SK-N-SH treated with all-trans-retinoic acid at 6 μM for 48 hours (cell line): ENCODE results near the gene COL6A1.

Source experiments
- ATAC-seq: fragments of 200-7000 bp; cut with Tn5 transposase; 3 replicates; pipeline ENCODE4 v1.9.1; 2020; ENCODE audit warnings: mild to moderate bottlenecking, moderate library complexity
- ARNTL ChIP-seq: fragments of 450-650 bp; formaldehyde crosslinking; IDR thresholded peaks from 2 replicates; pipeline ENCODE4 v1.5.0; 2020; ENCODE audit warnings: low read depth, mild to moderate bottlenecking, moderate library complexity, borderline replicate concordance
- BACH2 ChIP-seq: fragments of 250-450 bp; sonication (Bioruptor Pico); IDR thresholded peaks from 2 replicates; pipeline ENCODE4 v1.9.0; 2021; ENCODE audit warnings: mild to moderate bottlenecking, borderline replicate concordance
- CSDC2 ChIP-seq: fragments of 250-450 bp; sonication (Bioruptor Pico); IDR thresholded peaks from 2 replicates; pipeline ENCODE4 v1.5.0; 2020; ENCODE audit warnings: mild to moderate bottlenecking, moderate library complexity
- ESRRG ChIP-seq: fragments of 250-450 bp; sonication (Bioruptor Pico); IDR thresholded peaks from 2 replicates; pipeline ENCODE4 v1.6.1; 2021; ENCODE audit warnings: mild to moderate bottlenecking
- GLIS3 ChIP-seq: fragments of 250-450 bp; sonication (Bioruptor Pico); IDR thresholded peaks from 2 replicates; pipeline ENCODE4 v1.5.0; 2020; ENCODE audit warnings: mild to moderate bottlenecking, moderate library complexity
- OSR1 ChIP-seq: fragments of 250-450 bp; sonication (Bioruptor Pico); IDR thresholded peaks from 2 replicates; pipeline ENCODE4 v1.8.0; 2022; ENCODE audit warnings: moderate library complexity, mild to moderate bottlenecking, inconsistent platforms
- PPARA ChIP-seq: fragments of 250-450 bp; sonication (Bioruptor Pico); IDR thresholded peaks from 2 replicates; pipeline ENCODE4 v1.5.0; 2020; ENCODE audit warnings: mild to moderate bottlenecking, borderline replicate concordance
- RARB ChIP-seq: fragments of 250-450 bp; sonication (Bioruptor Pico); IDR thresholded peaks from 2 replicates; pipeline ENCODE4 v1.8.0; 2021; ENCODE audit warnings: mild to moderate bottlenecking, moderate library complexity
- TCF4 ChIP-seq: fragments of 250-450 bp; sonication (Bioruptor Pico); IDR thresholded peaks from 2 replicates; pipeline ENCODE4 v1.8.0; 2021; ENCODE audit warnings: mild to moderate bottlenecking, moderate library complexity, borderline replicate concordance
- TOX ChIP-seq: fragments of 250-450 bp; sonication (Bioruptor Pico); IDR thresholded peaks from 2 replicates; pipeline ENCODE4 v1.8.0; 2021; ENCODE audit warnings: mild to moderate bottlenecking, moderate library complexity, borderline replicate concordance
- TSHZ2 ChIP-seq: fragments of 250-450 bp; sonication (Bioruptor Pico); IDR thresholded peaks from 2 replicates; pipeline ENCODE4 v1.5.0; 2020; ENCODE audit warnings: mild to moderate bottlenecking, moderate library complexity
- ZC3H10 ChIP-seq: fragments of 250-450 bp; sonication (Bioruptor Pico); IDR thresholded peaks from 2 replicates; pipeline ENCODE4 v1.5.1; 2021; ENCODE audit warnings: mild to moderate bottlenecking, moderate library complexity
- ZFP3 ChIP-seq: fragments of 250-450 bp; sonication (Bioruptor Pico); IDR thresholded peaks from 2 replicates; pipeline ENCODE4 v1.5.0; 2020; ENCODE audit warnings: mild to moderate bottlenecking, moderate library complexity
- ZFP30 ChIP-seq: fragments of 450-650 bp; formaldehyde crosslinking; IDR thresholded peaks from 2 replicates; pipeline ENCODE4 v1.5.0; 2022; ENCODE audit warnings: mild to moderate bottlenecking, moderate library complexity
- ZNF565 ChIP-seq: fragments of 450-650 bp; formaldehyde crosslinking; conservative IDR thresholded peaks from 2 replicates; pipeline ENCODE4 v1.5.0; 2020; ENCODE audit warnings: low read depth, mild to moderate bottlenecking, moderate library complexity
- ZNF70 ChIP-seq: fragments of 450-650 bp; formaldehyde crosslinking; IDR thresholded peaks from 2 replicates; pipeline ENCODE4 v1.5.0; 2020; ENCODE audit warnings: mild to moderate bottlenecking, moderate library complexity
- ZNF8 ChIP-seq: fragments of 450-650 bp; formaldehyde crosslinking; IDR thresholded peaks from 2 replicates; pipeline ENCODE4 v1.5.0; 2020; ENCODE audit warnings: mild to moderate bottlenecking, moderate library complexity
- TF ChIP-seq, protein P1 (sequence below): fragments of 250-450 bp; sonication (Bioruptor Pico); IDR thresholded peaks from 2 replicates; pipeline ENCODE4 v1.5.1; 2020; ENCODE audit warnings: low read depth, mild to moderate bottlenecking, moderate library complexity
- TF ChIP-seq, protein P2 (sequence below): fragments of 250-450 bp; sonication (Bioruptor Pico); IDR thresholded peaks from 2 replicates; pipeline ENCODE4 v1.8.0; 2020; ENCODE audit warnings: mild to moderate bottlenecking, moderate library complexity, borderline replicate concordance
- TF ChIP-seq, protein P3 (sequence below): fragments of 250-450 bp; sonication (Bioruptor Pico); IDR thresholded peaks from 2 replicates; pipeline ENCODE4 v1.8.0; 2021; ENCODE audit warnings: low read depth, mild to moderate bottlenecking, moderate library complexity, borderline replicate concordance

The COL6A1 gene

GRCh38 chr21:46011267-46011967 is 29.8 kb downstream of the COL6A1 start:
- no peak for TF ChIP-seq CSDC2 (CRISPR knock-in tag)
- no peak for ATAC-seq

GRCh38 chr21:46012154-46012553 is 30.6 kb downstream of the COL6A1 start:
- TF ChIP-seq, protein P1, sequence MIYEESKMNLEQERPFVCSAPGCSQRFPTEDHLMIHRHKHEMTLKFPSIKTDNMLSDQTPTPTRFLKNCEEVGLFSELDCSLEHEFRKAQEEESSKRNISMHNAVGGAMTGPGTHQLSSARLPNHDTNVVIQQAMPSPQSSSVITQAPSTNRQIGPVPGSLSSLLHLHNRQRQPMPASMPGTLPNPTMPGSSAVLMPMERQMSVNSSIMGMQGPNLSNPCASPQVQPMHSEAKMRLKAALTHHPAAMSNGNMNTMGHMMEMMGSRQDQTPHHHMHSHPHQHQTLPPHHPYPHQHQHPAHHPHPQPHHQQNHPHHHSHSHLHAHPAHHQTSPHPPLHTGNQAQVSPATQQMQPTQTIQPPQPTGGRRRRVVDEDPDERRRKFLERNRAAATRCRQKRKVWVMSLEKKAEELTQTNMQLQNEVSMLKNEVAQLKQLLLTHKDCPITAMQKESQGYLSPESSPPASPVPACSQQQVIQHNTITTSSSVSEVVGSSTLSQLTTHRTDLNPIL = no peak
- TF ChIP-seq OSR1 (CRISPR knock-in tag) = no peak
- TF ChIP-seq, all 23 proteins: peak for 0
- no peak for ATAC-seq

- no peak for ATAC-seq
- TF ChIP-seq, protein P2, sequence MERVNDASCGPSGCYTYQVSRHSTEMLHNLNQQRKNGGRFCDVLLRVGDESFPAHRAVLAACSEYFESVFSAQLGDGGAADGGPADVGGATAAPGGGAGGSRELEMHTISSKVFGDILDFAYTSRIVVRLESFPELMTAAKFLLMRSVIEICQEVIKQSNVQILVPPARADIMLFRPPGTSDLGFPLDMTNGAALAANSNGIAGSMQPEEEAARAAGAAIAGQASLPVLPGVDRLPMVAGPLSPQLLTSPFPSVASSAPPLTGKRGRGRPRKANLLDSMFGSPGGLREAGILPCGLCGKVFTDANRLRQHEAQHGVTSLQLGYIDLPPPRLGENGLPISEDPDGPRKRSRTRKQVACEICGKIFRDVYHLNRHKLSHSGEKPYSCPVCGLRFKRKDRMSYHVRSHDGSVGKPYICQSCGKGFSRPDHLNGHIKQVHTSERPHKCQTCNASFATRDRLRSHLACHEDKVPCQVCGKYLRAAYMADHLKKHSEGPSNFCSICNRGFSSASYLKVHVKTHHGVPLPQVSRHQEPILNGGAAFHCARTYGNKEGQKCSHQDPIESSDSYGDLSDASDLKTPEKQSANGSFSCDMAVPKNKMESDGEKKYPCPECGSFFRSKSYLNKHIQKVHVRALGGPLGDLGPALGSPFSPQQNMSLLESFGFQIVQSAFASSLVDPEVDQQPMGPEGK (CRISPR knock-in tag) = no peak
- no peak for TF ChIP-seq GLIS3 (CRISPR knock-in tag)
- TF ChIP-seq ESRRG = no peak
- TF ChIP-seq CSDC2 (CRISPR knock-in tag) = no peak
- no peak for TF ChIP-seq RARB (CRISPR knock-in tag)
- TF ChIP-seq, protein P3, sequence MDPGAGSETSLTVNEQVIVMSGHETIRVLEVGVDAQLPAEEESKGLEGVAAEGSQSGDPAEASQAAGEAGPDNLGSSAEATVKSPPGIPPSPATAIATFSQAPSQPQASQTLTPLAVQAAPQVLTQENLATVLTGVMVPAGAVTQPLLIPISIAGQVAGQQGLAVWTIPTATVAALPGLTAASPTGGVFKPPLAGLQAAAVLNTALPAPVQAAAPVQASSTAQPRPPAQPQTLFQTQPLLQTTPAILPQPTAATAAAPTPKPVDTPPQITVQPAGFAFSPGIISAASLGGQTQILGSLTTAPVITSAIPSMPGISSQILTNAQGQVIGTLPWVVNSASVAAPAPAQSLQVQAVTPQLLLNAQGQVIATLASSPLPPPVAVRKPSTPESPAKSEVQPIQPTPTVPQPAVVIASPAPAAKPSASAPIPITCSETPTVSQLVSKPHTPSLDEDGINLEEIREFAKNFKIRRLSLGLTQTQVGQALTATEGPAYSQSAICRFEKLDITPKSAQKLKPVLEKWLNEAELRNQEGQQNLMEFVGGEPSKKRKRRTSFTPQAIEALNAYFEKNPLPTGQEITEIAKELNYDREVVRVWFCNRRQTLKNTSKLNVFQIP (CRISPR knock-in tag) = no peak
- no peak for TF ChIP-seq OSR1 (CRISPR knock-in tag)
- no peak for TF ChIP-seq BACH2
- no peak for TF ChIP-seq ZC3H10
Observed at GRCh38 chr21:46014828-46015227, 33.3 kb downstream of the COL6A1 start.

GRCh38 chr21:46017148-46017547 is 35.6 kb downstream of the COL6A1 start:
- TF ChIP-seq PPARA (CRISPR knock-in tag) (no peak), OSR1 (CRISPR knock-in tag) (no peak), ZFP30 (CRISPR knock-in tag) (no peak), TCF4 (CRISPR knock-in tag) (no peak), ZFP3 (CRISPR knock-in tag) (no peak), ZNF8 (CRISPR knock-in tag) (no peak)
- no peak for ATAC-seq

- no peak for ATAC-seq
- TF ChIP-seq OSR1 (CRISPR knock-in tag) = no peak
- TF ChIP-seq BACH2 = no peak
- TF ChIP-seq, all 23 proteins: peak for 0
Observed at GRCh38 chr21:46017695-46018094, 36.1 kb downstream of the COL6A1 start.

GRCh38 chr21:46018615-46019014 is 37.0 kb downstream of the COL6A1 start:
- ATAC-seq = no peak
- TF ChIP-seq TOX (CRISPR knock-in tag) = no peak
- TF ChIP-seq ZFP3 (CRISPR knock-in tag) = no peak
- TF ChIP-seq ARNTL = no peak
- no peak for TF ChIP-seq PPARA (CRISPR knock-in tag)
- TF ChIP-seq, protein P2 (CRISPR knock-in tag) = no peak
- no peak for TF ChIP-seq ZNF565 (CRISPR knock-in tag)
- no peak for TF ChIP-seq ZNF70 (CRISPR knock-in tag)
- no peak for TF ChIP-seq TCF4 (CRISPR knock-in tag)
- TF ChIP-seq ZFP30 (CRISPR knock-in tag) = no peak
- TF ChIP-seq TSHZ2 (CRISPR knock-in tag) = no peak
